Kidney epithelial cell (primary cell): ENCODE results near the gene SCRN1. TPM values are rescaled to one million over a fixed set of nuclear protein-coding genes. Genes with fewer than 3 reads are reported as not detected.

ENCODE experiments used
- DNase-seq: peaks from one replicate; pipeline ENCODE4 v3.0.0-alpha.2; 2010; ENCODE audit warnings: low read depth
- H3K27me3 ChIP-seq: 2 replicates; pipeline ENCODE4 v1.6.0; 2011; ENCODE audit warnings: low read length; ENCODE audit not compliant: control insufficient read depth, insufficient read depth
- H3K36me3 ChIP-seq: 2 replicates; pipeline ENCODE4 v1.5.1; 2011; ENCODE audit warnings: low read length; ENCODE audit not compliant: control insufficient read depth, insufficient read depth
- H3K4me3 ChIP-seq: 2 replicates; pipeline ENCODE4 v1.5.1; 2011; ENCODE audit warnings: low read depth, mild to moderate bottlenecking, control low read depth, low read length
- total RNA-seq: library from RNA; depleted of rRNA; stranded (reverse); fragments of >200 nt; gene quantifications from 2 replicates; pipeline ENCODE4 v1.2.3, GENCODE V29; 2015
- TF ChIP-seq, protein P1 (sequence below): IDR thresholded peaks from 2 replicates; pipeline ENCODE4 v1.5.1; 2011; ENCODE audit warnings: mild to moderate bottlenecking, moderate library complexity, low read length, control low read depth, inconsistent platforms; ENCODE audit not compliant: insufficient read depth, poor library complexity, severe bottlenecking

The SCRN1 gene
- total RNA-seq, 1 donor from 2014 or later: 79.6 TPM

DNA sequence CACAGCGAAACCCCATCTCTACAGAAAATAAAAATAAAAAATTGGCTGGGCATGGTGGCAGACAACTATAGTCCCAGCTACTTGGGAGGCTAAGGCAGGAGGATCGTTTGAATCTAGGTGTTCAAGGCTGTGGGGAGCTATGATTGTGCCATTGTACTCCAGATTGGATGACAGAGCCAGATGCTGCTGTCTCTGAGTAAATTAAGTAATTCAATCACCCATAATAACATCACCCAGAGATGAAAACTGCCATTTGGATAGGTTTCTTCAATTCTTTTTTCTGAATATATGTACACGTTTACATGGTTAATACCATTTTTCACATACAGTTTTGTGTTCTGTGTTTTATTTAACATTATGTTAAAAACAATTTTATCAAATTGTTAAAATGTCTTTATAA, 104.0 kb downstream of the SCRN1 start:
- peaks cover 2% of the 10 kb centered on the region for H3K27me3 ChIP-seq
- H3K36me3 ChIP-seq: no peaks in the 10 kb centered on the region
- DNase-seq: no peak
- H3K4me3 ChIP-seq: no peak overlapping the region
- TF ChIP-seq, protein P1, sequence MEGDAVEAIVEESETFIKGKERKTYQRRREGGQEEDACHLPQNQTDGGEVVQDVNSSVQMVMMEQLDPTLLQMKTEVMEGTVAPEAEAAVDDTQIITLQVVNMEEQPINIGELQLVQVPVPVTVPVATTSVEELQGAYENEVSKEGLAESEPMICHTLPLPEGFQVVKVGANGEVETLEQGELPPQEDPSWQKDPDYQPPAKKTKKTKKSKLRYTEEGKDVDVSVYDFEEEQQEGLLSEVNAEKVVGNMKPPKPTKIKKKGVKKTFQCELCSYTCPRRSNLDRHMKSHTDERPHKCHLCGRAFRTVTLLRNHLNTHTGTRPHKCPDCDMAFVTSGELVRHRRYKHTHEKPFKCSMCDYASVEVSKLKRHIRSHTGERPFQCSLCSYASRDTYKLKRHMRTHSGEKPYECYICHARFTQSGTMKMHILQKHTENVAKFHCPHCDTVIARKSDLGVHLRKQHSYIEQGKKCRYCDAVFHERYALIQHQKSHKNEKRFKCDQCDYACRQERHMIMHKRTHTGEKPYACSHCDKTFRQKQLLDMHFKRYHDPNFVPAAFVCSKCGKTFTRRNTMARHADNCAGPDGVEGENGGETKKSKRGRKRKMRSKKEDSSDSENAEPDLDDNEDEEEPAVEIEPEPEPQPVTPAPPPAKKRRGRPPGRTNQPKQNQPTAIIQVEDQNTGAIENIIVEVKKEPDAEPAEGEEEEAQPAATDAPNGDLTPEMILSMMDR: no peak

GRCh38 chr7:29884399-29885272, 105.0 kb downstream of the SCRN1 start:
- no peak for DNase-seq
- H3K4me3 ChIP-seq: peak overlapping the region; percentile 43
- H3K36me3 ChIP-seq: no peaks in the 10 kb centered on the region
- TF ChIP-seq, protein P1: no peak
- peaks cover 2% of the 10 kb centered on the region for H3K27me3 ChIP-seq

GRCh38 chr7:29883462-29884398, 105.9 kb downstream of the SCRN1 start:
- H3K36me3 ChIP-seq: no peaks in the 10 kb centered on the region
- H3K27me3 ChIP-seq: peaks cover 2% of the 10 kb centered on the region
- TF ChIP-seq, protein P1: no peak
- peak overlapping the region; percentile 43 for H3K4me3 ChIP-seq
- DNase-seq: no peak

GRCh38 chr7:29882481-29882880, 107.1 kb downstream of the SCRN1 start:
- TF ChIP-seq, protein P1: no peak

DNA sequence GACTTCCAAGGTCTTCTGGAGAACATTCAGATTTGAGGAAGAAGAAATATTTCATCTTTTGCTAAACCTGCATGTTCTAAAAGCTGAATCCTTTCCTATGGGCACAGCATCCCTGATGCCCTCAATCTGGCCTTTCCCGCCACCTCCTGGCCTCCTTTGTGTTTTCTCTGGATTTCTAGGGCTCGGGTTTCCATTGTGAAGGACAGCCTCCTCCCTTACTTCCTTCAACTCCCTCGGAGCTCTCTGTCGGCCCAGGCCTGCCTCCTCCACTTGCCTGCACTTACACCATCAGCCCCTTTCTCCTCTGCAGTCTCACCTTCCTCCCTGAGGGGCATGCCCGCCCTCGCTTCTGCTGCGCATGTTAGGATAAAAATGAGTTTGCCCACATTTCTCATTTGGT, 107.9 kb downstream of the SCRN1 start:
- DNase-seq: no peak
- H3K27me3 ChIP-seq: peaks cover 2% of the 10 kb centered on the region
- no peaks in the 10 kb centered on the region for H3K36me3 ChIP-seq
- TF ChIP-seq, protein P1: no peak
- H3K4me3 ChIP-seq: no peak overlapping the region

More at GRCh38 chr7:29882481-29882880, 107.1 kb downstream of the SCRN1 start:
- DNase-seq: no peak
- H3K4me3 ChIP-seq: no peak overlapping the region
- H3K27me3 ChIP-seq: peaks cover 2% of the 10 kb centered on the region
- no peaks in the 10 kb centered on the region for H3K36me3 ChIP-seq
